Ovary (tissue), 3 donors: ENCODE data around the gene SEMA6A.

Source experiments
- POLR2A ChIP-seq: fragments of 450-650 bp; IDR thresholded peaks from one replicate; pipeline ENCODE4 v1.6.1; 2017; ENCODE audit warnings: antibody characterized with exemption, mild to moderate bottlenecking, moderate library complexity
- TF ChIP-seq, protein P1 (sequence below), 3 donors: fragments of 450-650 bp in 2 of 3; fragments of 200-600 bp in 1 of 3; IDR thresholded peaks; one replicate each; pipeline versions ENCODE4 v1.5.1 to v1.8.0; 2016 to 2022; ENCODE audit warnings: antibody characterized with exemption in 3 of 3, mild to moderate bottlenecking in 1 of 3
- donor health status: DM: no; HTN: no; CAD: no.

GRCh38 chr5:116530276-116530675 is 44.3 kb downstream of the SEMA6A start:
- TF ChIP-seq POLR2A = no peak
- TF ChIP-seq, protein P1, sequence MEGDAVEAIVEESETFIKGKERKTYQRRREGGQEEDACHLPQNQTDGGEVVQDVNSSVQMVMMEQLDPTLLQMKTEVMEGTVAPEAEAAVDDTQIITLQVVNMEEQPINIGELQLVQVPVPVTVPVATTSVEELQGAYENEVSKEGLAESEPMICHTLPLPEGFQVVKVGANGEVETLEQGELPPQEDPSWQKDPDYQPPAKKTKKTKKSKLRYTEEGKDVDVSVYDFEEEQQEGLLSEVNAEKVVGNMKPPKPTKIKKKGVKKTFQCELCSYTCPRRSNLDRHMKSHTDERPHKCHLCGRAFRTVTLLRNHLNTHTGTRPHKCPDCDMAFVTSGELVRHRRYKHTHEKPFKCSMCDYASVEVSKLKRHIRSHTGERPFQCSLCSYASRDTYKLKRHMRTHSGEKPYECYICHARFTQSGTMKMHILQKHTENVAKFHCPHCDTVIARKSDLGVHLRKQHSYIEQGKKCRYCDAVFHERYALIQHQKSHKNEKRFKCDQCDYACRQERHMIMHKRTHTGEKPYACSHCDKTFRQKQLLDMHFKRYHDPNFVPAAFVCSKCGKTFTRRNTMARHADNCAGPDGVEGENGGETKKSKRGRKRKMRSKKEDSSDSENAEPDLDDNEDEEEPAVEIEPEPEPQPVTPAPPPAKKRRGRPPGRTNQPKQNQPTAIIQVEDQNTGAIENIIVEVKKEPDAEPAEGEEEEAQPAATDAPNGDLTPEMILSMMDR (IDR thresholded peaks at IDR 0.05) = no peak
